Diencephalon (tissue), 1 donor: ENCODE measurements around the gene TLR9. TPM values are rescaled to one million over a fixed set of nuclear protein-coding genes. Genes with fewer than 3 reads are reported as not detected.

Source experiments
- small RNA-seq: library from RNA; depleted of rRNA; stranded (forward); fragments of <200 nt; gene quantifications from one replicate; pipeline ENCODE3, GENCODE V24; 2014
- total RNA-seq: library from RNA; depleted of rRNA; stranded (reverse); fragments of >200 nt; gene quantifications from one replicate; pipeline ENCODE4 v1.2.3, GENCODE V29; 2014

Gene TLR9
- total RNA-seq = under 0.01 TPM

GRCh38 chr3:52225452-52226228, at the start of gene TLR9:
TLR9 (minus strand) TSS chr3:52225645; CDS start chr3:52225529, 116 bp downstream.

GRCh38 chr3:52245322-52246263, 20.1 kb upstream of the TLR9 start, which contains the start of gene PPM1M:
PPM1M (plus strand) TSS chr3:52245759; CDS start chr3:52245825, 66 bp downstream.

GRCh38 chr3:52238761-52239701, 13.6 kb upstream of the TLR9 start, which contains the start of gene TWF2:
TWF2 (minus strand) TSS chr3:52239158; CDS start chr3:52239016, 142 bp downstream.

GRCh38 chr3:52197842-52198625, 27.4 kb downstream of the TLR9 start, which contains the start of gene ALAS1:
ALAS1 (plus strand) TSS chr3:52198160; CDS start chr3:52199242, 1,082 bp downstream.

Small RNA genes lying within 50 kb of the gene (small RNA-seq; reads per million reads assigned to genes)
- gene MIRLET7G = 4,221 reads per million, percentile 100 among the genes with 10 or more reads in this experiment

Other genes starting within 250 kb of the TLR9 start
- gene ACY1, start 242.1 kb downstream of the TLR9 start, total RNA-seq = 4.2 TPM
- 715 TPM for gene RPL29, start 229.8 kb downstream of the TLR9 start, total RNA-seq
- 9.5 TPM for gene DUSP7, start 169.1 kb downstream of the TLR9 start, total RNA-seq
- 5.1 TPM for gene POC1A, start 71.2 kb downstream of the TLR9 start, total RNA-seq
- 50.7 TPM for gene ALAS1, start 27.5 kb downstream of the TLR9 start, total RNA-seq
- 24.0 TPM for gene TWF2, start 13.5 kb upstream of the TLR9 start, total RNA-seq
- 7.4 TPM for gene PPM1M, start 20.1 kb upstream of the TLR9 start, total RNA-seq
- gene WDR82, start 53.0 kb upstream of the TLR9 start, total RNA-seq = 162 TPM
- gene GLYCTK, start 62.2 kb upstream of the TLR9 start, total RNA-seq = 2.3 TPM
- 2.5 TPM for gene DNAH1, start 90.7 kb upstream of the TLR9 start, total RNA-seq
- 81.2 TPM for gene BAP1, start 184.4 kb upstream of the TLR9 start, total RNA-seq
- 6.9 TPM for gene PHF7, start 185.0 kb upstream of the TLR9 start, total RNA-seq
- 4.4 TPM for gene SEMA3G, start 219.5 kb upstream of the TLR9 start, total RNA-seq
- gene TNNC1, start 228.4 kb upstream of the TLR9 start, total RNA-seq = not detected
- 103 TPM for gene NISCH, start 230.0 kb upstream of the TLR9 start, total RNA-seq